HCEC 1CT (cell line): ENCODE measurements around the gene CYB5RL.
"Not testable (repeated sequence)": the region's sequence is repeated elsewhere in the genome, so short reads cannot be mapped to it uniquely, and the experiment has no call there.

Experiments used
- DNase-seq: peaks from one replicate; pipeline ENCODE4 v3.0.0-alpha.2; 2017

Gene CYB5RL

DNA sequence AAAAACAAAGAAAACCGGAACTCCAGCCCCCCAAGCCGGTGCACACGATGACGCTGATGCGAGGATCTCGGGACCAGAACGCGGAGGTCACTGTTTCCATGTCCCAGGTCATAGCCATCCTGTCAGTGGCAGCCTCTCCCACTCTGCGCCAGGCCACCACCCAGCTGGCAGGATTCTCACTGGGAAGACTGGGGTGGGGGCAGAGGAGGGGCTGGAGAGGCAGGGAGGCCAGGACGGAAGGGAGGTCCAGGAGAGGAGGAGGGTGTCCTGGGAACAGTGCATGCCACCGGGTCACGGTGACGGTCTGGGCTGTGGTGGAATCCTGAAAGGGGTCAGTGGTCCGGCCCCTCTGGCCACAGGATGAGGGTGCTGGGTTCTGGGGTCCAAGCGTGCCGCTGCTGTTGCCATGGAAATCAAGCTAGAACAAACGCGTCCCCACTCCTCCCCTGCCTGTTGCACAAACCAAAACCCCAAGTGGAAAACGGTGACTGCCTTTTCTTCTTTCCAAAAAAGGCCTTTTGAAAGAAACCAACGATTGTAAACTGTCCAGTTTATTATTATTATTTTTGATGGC lies 26.2 kb upstream of the CYB5RL start:
- DNase-seq = no peak

DNA sequence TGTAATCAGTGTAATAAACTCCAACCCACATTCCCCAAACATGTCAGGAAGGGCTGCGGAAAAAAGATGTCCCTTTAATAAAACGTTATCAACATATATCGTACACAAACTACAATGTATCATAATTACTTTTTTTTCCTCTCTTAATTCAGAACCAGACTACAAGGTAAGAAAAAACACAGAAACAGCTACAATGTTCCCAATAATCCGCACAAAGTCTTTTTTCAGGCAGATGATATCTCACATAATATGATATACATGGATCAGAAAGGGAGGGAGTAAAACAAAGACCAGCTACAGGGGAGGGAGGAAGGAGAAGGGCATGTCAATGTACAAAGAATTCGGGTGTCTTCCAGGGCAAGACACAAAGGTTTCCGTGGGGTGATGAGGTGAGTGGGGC lies 25.5 kb upstream of the CYB5RL start:
- no peak for DNase-seq

DNA sequence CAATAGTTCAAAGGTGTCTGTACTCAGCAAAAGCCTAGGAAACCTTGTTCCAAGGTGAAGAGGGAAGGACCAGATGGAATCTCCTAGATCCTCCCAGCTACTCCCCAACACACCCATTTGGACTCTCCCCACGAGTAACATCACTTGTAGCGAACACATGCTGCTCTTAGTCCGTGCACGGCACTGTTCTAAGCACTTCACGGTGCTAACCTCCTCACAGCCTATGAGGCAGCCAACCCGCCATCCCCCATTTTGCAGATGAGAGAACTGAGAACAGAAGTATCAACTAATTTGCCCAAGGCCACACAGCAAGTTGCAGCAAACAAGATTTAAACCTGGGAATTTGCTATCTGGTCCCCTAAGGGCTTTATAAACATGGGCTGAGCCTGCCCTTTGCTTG lies 24.4 kb upstream of the CYB5RL start:
- DNase-seq = no peak

DNA sequence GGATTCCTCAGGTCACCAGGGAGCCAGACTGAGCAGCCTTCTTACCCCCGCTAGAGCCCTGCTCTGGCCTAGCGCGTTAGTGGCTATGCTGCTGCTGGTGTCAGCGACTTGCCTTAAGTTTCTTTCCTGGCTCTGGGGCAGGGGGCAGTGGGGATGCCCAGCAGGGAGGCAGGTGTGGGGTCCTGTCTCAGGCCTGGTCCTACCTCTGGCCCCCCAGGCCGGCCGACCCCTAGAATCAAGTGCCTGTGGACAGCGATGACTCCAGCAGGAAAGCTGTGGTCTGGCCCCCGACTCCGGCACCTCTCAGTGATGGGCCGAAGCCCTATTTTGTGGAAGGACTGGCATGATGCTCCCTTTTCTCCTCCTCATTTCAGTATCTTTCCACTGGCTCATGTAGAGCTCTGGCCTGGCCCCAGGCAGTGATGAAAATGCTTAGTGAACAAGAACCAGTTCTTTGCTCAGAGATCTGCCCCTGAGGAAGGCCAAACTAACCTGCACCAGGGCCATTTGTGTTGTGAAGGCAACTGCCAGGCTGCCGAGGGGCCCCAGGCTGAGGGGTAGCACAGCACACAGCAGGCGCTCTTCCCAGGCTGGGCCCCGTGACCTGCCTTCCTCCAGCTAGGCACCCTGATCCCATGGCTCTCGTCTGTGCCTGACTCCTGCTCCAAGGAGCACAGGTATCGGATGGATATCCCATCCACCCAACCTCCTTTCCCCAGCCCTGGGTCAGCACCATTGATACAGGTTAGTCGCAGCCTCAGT lies 23.8 kb upstream of the CYB5RL start:
- no peak for DNase-seq

DNA sequence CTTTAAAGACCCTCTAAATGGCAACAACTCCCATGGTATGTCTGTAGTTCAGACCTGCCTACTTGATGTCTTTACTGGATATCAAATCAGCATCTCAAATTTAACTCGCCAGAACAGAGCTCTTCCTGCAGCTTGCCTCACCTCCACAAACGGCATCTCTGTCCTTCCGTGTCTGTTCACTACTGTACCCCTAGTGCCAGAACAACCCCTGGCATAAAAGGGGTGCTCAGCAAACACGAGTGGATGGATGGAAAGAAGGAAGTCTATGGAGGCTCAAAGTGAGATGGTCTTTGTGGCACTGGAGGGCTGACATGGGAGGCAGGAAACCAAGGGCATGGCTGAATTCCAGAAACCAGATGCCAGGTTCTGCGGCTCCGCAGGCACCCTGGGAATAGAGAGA lies 22.9 kb upstream of the CYB5RL start:
- DNase-seq = no peak

DNA sequence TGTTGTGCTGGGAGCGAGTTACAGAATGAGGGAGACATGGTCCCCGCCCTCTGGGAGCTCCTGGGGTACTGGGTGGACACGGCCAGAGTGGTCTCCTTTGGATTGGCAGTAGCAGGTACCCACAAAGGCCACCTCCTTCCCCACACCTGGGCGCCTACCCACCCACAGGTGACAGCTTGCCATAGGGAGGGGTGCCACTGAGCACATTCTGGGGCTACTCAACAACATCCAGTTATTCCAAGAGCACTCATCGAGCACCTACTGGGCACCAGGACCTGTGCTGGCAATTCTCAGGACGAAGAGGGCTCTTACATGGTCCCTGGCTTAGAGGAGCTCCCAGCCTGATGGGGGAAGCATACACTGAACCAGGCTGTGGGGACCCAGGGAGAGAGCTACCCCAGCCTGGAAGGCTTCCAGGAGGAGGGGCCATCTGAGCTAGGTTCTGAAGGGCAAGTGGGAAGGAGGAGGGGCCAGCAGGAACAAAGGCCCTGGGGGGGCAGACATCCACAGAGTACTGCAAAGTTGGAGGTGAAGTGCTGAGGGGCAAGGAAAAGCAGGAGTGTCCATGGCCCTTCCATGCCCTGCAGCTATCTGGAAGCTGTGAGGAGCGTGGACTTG lies 22.1 kb upstream of the CYB5RL start:
- no peak for DNase-seq

DNA sequence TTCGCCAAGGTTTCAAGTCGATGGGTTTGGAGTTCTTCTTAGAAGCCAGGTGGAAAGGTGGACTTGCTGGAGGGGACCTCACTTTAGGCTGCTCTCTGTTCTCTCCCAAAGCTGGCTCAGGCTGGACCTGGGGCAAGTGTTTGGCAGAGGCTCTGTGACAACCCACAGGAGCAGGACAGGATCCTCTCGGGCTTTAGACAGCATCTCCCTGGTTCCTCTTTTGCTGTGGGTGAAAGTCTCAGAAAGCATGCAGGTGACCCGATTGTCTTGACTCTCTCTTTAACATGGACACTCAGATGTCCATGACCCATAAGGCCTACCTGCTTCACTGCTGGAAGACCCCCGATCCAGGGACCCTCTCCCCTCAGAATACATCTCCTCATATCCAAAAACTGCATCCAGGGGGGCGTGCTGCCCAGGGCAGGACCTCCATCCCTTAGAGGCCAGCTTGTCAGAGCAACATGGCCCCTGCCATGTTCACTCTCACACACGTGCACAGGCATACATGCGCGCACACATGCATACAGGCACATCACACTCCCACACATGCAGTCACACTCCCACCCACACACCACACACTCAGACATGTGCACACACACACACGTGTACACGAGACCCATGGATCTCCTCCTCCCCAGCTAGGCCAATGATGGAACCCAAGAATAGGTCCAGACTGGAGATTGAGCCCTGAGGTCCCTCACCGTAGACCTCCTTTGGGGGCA lies 21.4 kb upstream of the CYB5RL start:
- no peak for DNase-seq

DNA sequence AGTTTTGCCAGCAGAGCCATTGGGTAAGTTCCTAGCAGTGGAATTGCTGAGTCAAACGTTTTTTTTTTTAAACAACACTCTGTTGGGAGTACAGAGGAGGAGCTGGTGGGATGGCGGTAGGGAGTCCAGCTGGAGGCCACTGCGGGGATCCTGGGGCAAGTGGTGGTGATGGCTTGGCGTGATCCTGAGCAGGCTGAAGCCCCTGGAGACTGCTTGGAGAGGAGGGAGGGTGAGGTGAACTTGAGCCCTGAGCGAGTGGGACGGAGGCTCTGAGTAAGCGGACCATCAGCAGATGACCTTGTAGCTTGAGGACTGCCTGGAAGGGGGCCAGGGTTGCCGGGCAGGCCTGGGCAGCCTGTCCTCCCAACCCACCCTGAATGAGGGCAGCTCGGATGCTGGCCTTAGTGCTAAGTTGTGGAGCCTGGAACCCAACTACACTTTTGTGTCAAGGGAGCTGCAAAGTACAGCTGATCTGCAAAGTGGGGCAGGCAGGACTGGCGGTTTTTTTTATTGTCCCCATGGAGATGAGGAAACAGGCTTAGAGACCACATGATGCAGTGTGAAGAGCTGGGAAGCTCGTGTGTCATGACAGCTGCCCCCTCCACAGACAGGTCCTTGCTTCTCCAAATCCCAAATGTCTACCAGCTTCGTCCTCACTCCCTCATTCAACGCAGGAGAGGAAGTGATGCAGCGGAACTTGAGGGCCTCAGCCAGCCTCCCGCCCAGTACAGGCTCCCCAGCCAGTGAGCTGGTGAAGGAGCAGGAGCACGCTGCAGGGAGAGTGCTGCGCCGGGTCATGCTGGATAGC lies 20.4 kb upstream of the CYB5RL start:
- DNase-seq = no peak

DNA sequence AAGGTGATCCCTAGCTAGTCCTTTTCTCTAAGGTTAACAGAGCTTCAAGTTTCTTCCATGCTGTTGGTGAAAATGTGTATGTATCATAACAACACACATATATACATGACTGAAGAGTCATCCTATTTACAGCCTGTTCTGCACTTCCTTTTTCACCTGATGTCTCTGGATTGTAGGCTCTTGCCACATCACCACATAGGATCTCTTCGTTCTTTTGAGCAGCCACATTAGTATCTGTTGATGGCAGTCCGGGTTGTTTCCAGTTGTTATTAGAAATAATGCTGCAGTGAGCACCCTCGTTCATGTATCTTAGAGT lies 19.8 kb upstream of the CYB5RL start:
- no peak for DNase-seq

DNA sequence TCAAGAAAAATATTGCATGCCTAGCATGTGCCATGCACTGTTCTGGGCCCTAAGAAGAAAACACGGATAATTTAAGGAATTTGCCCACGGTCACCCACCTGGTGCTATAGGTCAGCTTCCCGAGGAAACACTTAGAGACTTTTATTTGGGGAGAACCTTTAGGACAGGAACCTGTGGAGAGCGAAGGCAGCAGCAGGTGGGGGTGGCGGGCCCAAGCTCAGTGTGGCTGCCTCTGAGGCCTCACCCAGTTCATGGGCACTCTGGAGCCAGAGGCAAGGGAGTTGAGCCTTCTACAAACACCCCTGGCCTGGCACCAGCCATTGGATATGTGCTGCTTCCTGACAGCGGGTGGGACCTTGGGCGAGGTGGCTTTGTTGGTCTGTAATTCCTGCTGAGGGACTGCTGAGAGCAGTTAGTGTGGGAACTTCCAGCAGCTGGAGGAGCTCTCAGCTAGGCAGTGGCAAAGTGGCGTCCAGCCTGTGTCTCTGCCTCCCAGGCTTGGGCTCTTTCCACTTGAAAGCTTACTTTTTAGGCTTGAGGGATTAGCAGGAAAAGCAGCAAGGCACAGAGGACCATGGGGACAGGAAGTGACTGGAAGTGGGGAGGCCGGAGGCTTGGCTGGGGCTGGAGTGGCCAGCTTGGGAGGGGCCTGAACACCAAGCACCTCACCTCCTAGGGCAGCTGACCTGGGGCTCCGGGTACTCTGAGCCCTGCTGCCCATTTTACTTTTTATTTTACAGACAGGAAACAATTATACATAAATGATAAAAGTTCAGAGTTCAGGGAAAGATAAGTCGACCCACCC lies 19.3 kb upstream of the CYB5RL start:
- no peak for DNase-seq

DNA sequence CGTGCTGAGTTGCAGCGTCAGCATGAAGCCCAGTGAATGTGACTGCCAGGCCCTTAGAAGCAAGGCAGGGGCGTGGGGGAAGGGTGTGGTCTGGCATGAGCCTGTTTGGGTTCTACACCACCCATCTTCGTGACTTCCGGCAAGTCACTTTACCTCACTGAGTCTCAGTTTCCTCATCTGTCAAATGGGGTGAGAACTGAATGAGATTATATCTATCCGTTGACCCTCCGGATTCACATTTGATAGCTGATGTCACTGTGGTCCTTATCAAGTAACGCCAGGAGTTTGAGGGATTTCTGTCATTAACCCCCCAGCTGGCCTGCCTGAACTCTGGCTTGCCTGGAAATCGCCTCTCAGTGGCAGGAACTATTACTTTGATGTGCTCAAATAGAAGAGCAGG lies 15.7 kb upstream of the CYB5RL start:
- no peak for DNase-seq

DNA sequence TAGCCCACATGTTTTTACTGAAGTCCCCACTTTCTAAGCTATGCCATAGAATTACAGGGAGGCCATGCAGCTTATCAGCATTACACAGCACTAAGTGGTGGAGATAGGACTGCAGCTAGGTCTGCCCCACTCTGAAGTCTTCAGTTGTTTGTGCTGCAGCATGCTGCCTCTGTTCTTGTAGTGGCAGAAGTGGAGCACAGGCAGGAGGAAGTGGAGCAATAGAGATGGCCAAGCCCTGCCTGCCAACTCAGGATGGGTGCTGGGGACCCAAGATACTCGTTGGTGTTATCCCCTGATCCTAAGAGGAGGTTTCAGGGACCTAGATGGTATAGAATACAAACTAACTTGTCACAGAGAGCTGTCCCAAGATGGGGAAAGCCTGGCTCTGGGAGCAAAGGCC lies 13.0 kb upstream of the CYB5RL start:
- DNase-seq = no peak

DNA sequence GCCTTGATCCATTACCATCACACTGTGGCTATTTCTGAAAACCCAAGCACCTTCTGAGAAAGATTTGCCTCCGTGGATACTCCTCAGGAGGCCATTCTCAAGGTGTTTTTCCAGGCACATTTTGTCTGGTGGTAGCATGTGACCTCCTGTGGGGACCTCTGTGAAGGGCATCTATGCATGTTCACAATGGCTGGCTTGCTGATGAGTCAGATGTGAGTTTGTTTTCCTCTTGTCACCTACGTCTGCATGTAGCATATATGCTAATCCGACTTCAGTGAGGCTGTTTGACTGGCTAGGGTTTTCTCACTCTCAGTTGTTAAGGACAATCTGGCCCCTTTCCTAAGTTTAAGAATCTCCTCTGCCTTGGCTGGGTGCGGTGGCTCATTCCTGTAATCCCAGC lies 8.1 kb upstream of the CYB5RL start:
- not testable (repeated sequence) for DNase-seq

DNA sequence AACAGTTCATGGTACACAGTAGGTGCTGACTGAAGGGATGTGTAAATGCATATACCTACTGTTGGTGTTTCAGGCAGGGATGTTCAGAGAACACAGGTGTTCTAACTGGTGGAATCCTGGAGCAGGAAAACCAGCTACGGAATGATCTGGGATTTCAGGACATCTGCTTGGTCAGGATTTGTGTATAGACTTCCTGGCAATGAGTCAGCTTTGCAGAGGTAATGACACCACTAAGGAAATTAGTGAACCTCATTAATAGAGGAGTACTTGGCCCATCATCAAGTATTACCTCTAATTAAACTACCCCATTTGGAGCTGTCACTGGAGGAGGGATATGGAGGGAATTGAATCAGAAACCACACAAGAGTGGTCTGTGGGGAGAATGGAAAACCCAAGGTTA lies 7.5 kb upstream of the CYB5RL start:
- no peak for DNase-seq

DNA sequence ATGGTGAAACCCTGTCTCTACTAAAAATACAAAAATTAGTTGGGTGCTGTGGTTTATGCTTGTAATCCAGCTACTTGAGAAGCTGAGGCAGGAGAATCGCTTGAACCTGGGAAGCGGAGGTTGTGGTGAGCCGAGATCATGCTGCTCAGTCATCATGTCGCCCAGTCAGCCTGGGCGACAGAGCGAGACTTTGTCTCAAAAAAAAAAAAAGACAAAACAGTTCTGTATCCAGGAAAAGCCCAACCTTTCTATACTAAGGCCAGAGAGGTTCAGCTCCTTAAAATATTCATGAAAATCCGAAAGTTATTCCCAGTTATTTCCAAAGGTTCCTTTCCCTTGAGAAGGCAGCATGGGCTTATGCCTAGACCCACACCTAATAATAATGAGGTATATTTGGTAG lies 4.4 kb upstream of the CYB5RL start:
- DNase-seq = no peak

DNA sequence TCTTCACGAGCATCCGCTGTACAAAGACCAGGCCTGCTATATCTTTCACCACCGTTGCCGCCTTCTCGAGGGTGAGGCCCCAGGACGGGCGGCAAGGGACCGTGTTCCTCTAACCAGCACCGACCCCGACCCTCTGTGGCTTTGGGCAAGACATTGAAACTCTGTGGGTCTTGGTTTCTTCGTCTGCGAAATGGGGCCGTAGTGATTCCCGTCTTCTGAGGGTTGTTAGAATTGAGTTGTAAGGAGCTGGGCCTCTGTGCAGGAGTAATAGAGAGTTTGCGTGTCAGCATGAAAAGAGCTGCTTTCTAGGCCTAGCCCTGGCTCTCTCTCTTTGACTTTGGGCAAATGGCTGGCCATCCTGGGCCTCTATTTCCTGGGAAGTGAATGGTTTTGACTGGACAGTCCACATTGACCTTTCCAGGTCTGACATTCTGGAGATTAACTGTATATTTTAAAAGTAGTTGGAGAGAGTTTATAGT lies 728 bp upstream of the CYB5RL start:
- no peak for DNase-seq

DNA sequence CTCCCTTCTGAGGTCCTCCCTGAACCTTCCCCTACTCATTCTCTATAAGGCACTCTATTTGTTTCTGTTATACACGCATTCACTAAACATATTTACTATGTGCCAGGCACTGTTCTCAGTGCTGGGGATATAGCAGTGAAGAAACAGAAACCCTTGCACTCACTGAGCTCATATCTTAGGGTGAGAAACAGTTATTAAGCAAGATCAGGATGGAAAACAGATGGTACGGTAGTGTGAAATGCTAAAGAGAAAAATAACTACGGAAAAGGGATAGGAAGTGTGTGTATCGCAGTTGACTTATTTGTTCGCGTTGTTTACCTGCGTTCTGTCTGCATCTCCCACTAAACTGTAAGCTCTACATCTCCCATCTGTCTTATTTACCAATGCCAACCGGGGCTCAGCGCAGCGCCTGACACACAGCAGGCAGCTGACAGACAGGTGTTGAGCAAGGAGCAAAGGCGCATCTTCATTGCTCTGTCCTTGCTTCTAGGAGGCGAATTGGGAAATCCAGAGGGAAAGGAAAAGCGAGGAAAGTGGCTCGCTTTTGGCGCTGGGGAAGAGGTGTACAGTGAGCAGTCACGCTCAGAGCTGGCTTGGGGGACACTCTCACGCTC lies 572 bp downstream of the CYB5RL start:
- DNase-seq = no peak

DNA sequence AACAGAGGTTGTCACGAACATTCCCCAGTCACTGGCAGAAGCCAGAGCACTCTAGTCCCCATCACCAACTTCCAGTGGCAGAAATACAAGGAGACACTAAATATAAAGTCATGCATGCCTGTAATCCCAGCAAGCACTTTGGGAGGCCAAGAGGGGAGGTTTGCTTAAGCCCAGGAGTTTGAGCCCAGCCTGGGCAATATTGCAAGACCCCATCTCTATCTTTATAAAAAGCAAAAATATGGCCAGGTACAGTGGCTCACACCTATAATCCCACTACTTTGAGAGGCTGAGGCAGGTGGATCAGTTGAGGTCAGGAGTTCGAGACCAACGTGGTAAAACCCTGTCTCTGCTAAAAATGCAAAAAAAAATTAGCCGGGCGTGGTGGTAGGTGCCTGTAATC lies 6.4 kb downstream of the CYB5RL start:
- DNase-seq = no peak

DNA sequence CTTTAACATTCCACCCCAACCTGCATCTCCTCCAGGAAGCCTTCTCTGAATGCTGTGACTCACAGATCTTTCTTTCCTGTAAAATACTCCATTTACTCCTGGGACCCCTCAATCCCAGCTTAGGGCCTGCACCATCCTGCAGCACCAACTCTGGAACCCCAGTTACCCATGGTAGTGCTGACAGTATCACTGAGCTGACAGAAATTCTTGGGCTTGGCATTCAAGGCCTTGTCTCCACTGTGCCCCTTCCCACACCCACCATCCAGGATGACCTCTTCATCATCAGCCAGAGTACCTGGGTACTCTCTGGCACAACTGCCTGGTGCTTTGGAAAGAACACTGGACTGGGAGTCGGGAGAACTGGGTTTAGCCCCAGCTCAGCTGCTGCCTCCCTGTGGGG lies 8.3 kb downstream of the CYB5RL start:
- DNase-seq = no peak

DNA sequence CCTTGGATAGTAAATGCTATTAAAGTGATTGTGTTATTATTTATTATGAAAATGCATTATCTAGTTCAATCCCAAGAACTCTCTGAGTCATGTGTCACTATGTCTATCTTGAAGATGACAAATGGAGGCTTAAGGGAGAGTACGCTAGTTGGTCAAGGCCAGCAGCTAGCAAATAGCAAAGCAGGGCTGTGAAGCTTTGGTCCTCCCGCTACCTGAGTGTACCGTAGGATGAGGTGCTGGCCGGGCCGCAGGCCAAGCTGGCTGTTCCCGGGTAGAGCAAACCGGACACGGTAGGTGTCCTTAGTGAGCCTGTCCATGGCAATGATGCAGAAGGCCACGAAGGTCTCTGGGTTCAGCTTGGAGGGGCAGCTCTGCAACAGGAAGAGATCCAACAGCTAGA lies 9.3 kb downstream of the CYB5RL start:
- DNase-seq = no peak

DNA sequence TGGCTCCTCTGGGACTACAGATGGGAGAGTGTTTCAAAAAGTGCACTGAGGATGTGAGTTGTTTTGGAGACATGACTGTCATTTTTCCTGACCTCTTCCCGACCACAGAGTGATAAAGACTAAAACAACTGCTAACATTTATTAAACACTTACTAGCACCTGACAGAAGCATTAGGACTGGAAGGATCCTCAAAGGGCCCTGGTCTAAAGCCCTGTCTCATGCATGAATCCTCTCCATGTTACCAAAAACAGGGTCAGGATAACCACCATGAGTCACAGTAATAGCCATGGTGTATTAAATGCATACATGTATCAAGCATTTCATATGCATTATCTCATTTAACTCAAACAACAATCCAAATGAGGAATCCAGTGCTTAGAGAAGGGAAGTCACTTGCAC lies 11.5 kb downstream of the CYB5RL start:
- no peak for DNase-seq

DNA sequence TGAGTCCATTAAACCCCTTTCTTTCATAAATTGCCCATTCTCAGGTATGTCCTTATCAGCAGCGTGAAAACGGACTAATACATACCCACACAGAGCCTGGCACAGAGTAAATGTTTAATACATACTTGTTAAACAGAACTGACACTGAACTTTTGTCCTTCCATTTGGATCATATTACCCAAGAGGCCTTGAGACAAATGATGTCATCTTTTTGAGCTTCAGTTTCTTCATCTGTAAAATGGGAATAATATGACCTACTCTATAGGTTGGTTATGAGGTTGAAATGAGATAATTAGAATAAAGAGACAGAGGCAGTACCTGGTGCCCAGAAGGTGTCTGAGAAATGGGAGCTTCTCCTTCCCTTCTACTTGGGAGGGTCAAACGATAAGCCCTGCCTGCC lies 13.8 kb downstream of the CYB5RL start:
- no peak for DNase-seq
